ENCODE data around the gene PDE4A.

PDE4A gene

GRCh38 chr19:10431254-10431942, 11.1 kb downstream of the PDE4A start:
- peaks cover 28% of the 10 kb centered on the region for H3K4me1 ChIP-seq (ENCODE audit: insufficient read depth, insufficient read length)
- H3K9ac ChIP-seq (ENCODE audit: insufficient read length, low read depth) = no peak overlapping the region
- TF ChIP-seq SUZ12 (IDR thresholded peaks at IDR 0.05; ENCODE audit: extremely low read depth, insufficient read depth, insufficient read length) (no peak), YY1 (IDR thresholded peaks at IDR 0.05; ENCODE audit: insufficient read depth, insufficient read length) (no peak), ZNF274 (IDR thresholded peaks at IDR 0.05; ENCODE audit: low read depth, low read length) (no peak)
- DNase-seq (ENCODE audit: low read depth, low spot score) = no peak
- H3K4me3 ChIP-seq (ENCODE audit: insufficient read length, low read depth) = peak overlapping the region; percentile 27
- H3K36me3 ChIP-seq (ENCODE audit: insufficient read depth, insufficient read length, low read length) = no peaks in the 10 kb centered on the region
- H3K9me3 ChIP-seq (ENCODE audit: insufficient read depth, low read length) = no peaks in the 10 kb centered on the region
- peaks cover 44% of the 10 kb centered on the region for H3K27me3 ChIP-seq (ENCODE audit: insufficient read depth, insufficient read length)

GRCh38 chr19:10431943-10432735, 11.8 kb downstream of the PDE4A start:
- Histone ChIP-seq H3K4me3 (ENCODE audit: insufficient read length, low read depth) (peak overlapping the region; percentile 34), H3K9ac (ENCODE audit: insufficient read length, low read depth) (peak overlapping the region; percentile 59), H3K9me3 (ENCODE audit: insufficient read depth, low read length) (no peaks in the 10 kb centered on the region), H3K4me1 (ENCODE audit: insufficient read depth, insufficient read length) (peaks cover 28% of the 10 kb centered on the region), H3K27me3 (ENCODE audit: insufficient read depth, insufficient read length) (peaks cover 43% of the 10 kb centered on the region), H3K36me3 (ENCODE audit: insufficient read depth, insufficient read length, low read length) (no peaks in the 10 kb centered on the region)
- no peak for TF ChIP-seq YY1 (IDR thresholded peaks at IDR 0.05; ENCODE audit: insufficient read depth, insufficient read length)
- TF ChIP-seq SUZ12 (IDR thresholded peaks at IDR 0.05; ENCODE audit: extremely low read depth, insufficient read depth, insufficient read length) = no peak
- TF ChIP-seq ZNF274 (IDR thresholded peaks at IDR 0.05; ENCODE audit: low read depth, low read length) = no peak
- no peak for DNase-seq (ENCODE audit: low read depth, low spot score)

DNA sequence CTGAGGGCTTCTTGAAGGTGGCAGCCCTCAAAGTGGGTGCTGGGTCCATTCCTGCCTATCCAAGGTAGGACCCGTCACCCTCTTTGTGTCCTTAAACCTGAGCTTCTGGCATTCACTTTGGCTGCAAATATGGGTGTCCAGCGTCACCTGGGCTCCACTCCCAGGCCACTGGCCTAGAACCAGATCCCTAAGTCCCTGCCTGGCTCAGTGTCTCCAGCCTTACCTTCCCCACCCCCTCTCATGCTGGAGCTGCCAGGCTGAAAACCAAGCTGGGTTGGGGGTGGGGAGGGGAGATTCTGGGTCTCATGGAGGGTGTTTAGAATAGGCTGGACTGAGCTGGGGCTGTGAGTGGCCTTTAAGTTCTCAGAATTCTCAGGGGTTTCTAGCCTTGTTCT, 12.4 kb downstream of the PDE4A start:
- no peak for DNase-seq (ENCODE audit: low read depth, low spot score)
- Histone ChIP-seq H3K4me3 (ENCODE audit: insufficient read length, low read depth) (peak overlapping the region; percentile 34), H3K27me3 (ENCODE audit: insufficient read depth, insufficient read length) (peaks cover 37% of the 10 kb centered on the region)

DNA sequence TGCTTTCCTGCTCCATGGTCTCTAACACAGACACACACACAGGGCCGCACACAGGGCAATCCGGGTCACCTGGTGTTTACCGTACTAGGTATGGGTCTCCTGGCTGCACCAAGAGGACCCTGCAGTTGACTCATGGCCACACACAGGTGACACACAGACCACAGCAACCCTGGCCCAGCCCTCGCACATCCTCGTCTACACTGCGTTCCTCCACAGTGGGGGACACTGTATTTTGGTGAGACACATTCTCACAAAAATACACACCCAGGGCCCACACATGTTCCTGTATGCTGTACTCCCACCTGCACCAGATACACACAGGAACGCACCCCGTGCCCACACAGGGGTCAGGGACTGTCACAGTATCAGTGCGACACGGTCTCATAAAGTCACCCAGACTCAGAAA, 12.8 kb downstream of the PDE4A start:
- Histone ChIP-seq H3K9me3 (ENCODE audit: insufficient read depth, low read length) (no peaks in the 10 kb centered on the region), H3K4me3 (ENCODE audit: insufficient read length, low read depth) (no peak overlapping the region)

More for the DNA sequence above, 12.4 kb downstream of the PDE4A start:
- Histone ChIP-seq H3K36me3 (ENCODE audit: insufficient read depth, insufficient read length, low read length) (no peaks in the 10 kb centered on the region), H3K9ac (ENCODE audit: insufficient read length, low read depth) (peak overlapping the region; percentile 59), H3K9me3 (ENCODE audit: insufficient read depth, low read length) (no peaks in the 10 kb centered on the region), H3K4me1 (ENCODE audit: insufficient read depth, insufficient read length) (peaks cover 28% of the 10 kb centered on the region)
- no peak for TF ChIP-seq ZNF274 (IDR thresholded peaks at IDR 0.05; ENCODE audit: low read depth, low read length)
- no peak for TF ChIP-seq YY1 (IDR thresholded peaks at IDR 0.05; ENCODE audit: insufficient read depth, insufficient read length)
- no peak for TF ChIP-seq SUZ12 (IDR thresholded peaks at IDR 0.05; ENCODE audit: extremely low read depth, insufficient read depth, insufficient read length)

GRCh38 chr19:10439588-10439987, 19.2 kb downstream of the PDE4A start:
- no peak overlapping the region for H3K9ac ChIP-seq (ENCODE audit: insufficient read length, low read depth)
- no peak overlapping the region for H3K4me3 ChIP-seq (ENCODE audit: insufficient read length, low read depth)
- H3K9me3 ChIP-seq (ENCODE audit: insufficient read depth, low read length) = no peaks in the 10 kb centered on the region
- no peaks in the 10 kb centered on the region for H3K27me3 ChIP-seq (ENCODE audit: insufficient read depth, insufficient read length)
- peaks cover 7% of the 10 kb centered on the region for H3K4me1 ChIP-seq (ENCODE audit: insufficient read depth, insufficient read length)
- H3K36me3 ChIP-seq (ENCODE audit: insufficient read depth, insufficient read length, low read length) = peaks cover 5% of the 10 kb centered on the region
- TF ChIP-seq ZNF274 (IDR thresholded peaks at IDR 0.05; ENCODE audit: low read depth, low read length) = no peak
- TF ChIP-seq SUZ12 (IDR thresholded peaks at IDR 0.05; ENCODE audit: extremely low read depth, insufficient read depth, insufficient read length) = no peak
- no peak for TF ChIP-seq YY1 (IDR thresholded peaks at IDR 0.05; ENCODE audit: insufficient read depth, insufficient read length)
- DNase-seq (ENCODE audit: low read depth, low spot score) = no peak

More for the DNA sequence above, 12.8 kb downstream of the PDE4A start:
- peaks cover 28% of the 10 kb centered on the region for H3K4me1 ChIP-seq (ENCODE audit: insufficient read depth, insufficient read length)
- TF ChIP-seq SUZ12 (IDR thresholded peaks at IDR 0.05; ENCODE audit: extremely low read depth, insufficient read depth, insufficient read length) = no peak
- TF ChIP-seq ZNF274 (IDR thresholded peaks at IDR 0.05; ENCODE audit: low read depth, low read length) = no peak
- no peak for TF ChIP-seq YY1 (IDR thresholded peaks at IDR 0.05; ENCODE audit: insufficient read depth, insufficient read length)
- no peak for DNase-seq (ENCODE audit: low read depth, low spot score)
- peaks cover 35% of the 10 kb centered on the region for H3K27me3 ChIP-seq (ENCODE audit: insufficient read depth, insufficient read length)
- no peaks in the 10 kb centered on the region for H3K36me3 ChIP-seq (ENCODE audit: insufficient read depth, insufficient read length, low read length)
- H3K9ac ChIP-seq (ENCODE audit: insufficient read length, low read depth) = no peak overlapping the region

- Histone ChIP-seq H3K4me3 (ENCODE audit: insufficient read length, low read depth) (no peak overlapping the region), H3K36me3 (ENCODE audit: insufficient read depth, insufficient read length, low read length) (peaks cover 8% of the 10 kb centered on the region), H3K27me3 (ENCODE audit: insufficient read depth, insufficient read length) (no peaks in the 10 kb centered on the region), H3K9ac (ENCODE audit: insufficient read length, low read depth) (no peak overlapping the region), H3K4me1 (ENCODE audit: insufficient read depth, insufficient read length) (peaks cover 4% of the 10 kb centered on the region), H3K9me3 (ENCODE audit: insufficient read depth, low read length) (no peaks in the 10 kb centered on the region)
- no peak for TF ChIP-seq YY1 (IDR thresholded peaks at IDR 0.05; ENCODE audit: insufficient read depth, insufficient read length)
- TF ChIP-seq SUZ12 (IDR thresholded peaks at IDR 0.05; ENCODE audit: extremely low read depth, insufficient read depth, insufficient read length) = no peak
- no peak for TF ChIP-seq ZNF274 (IDR thresholded peaks at IDR 0.05; ENCODE audit: low read depth, low read length)
- DNase-seq (ENCODE audit: low read depth, low spot score) = no peak
These were observed 22.4 kb downstream of the PDE4A start for GRCh38 chr19:10442698-10443097.

DNA sequence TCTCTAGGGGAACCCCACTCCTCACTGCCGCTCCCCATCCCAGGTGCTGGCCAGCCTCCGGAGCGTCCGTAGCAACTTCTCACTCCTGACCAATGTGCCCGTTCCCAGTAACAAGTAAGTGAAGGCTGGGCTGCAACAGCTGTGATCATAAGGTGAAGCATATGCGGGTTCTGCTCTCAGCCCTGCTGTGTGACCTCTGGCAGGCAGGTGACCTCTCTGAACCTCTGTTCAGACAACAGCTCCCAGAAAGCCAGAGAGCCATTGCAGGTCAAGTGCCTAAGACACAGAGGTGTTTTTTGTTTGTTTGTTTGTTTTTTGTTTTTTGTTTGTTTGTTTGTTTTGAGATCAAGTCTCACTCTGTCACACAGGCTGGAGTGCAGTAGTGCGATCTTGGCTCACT, 28.7 kb downstream of the PDE4A start:
- H3K9me3 ChIP-seq (ENCODE audit: insufficient read depth, low read length) = no peaks in the 10 kb centered on the region
- no peaks in the 10 kb centered on the region for H3K27me3 ChIP-seq (ENCODE audit: insufficient read depth, insufficient read length)
- peaks cover 14% of the 10 kb centered on the region for H3K36me3 ChIP-seq (ENCODE audit: insufficient read depth, insufficient read length, low read length)
- peaks cover 8% of the 10 kb centered on the region for H3K4me1 ChIP-seq (ENCODE audit: insufficient read depth, insufficient read length)
- H3K9ac ChIP-seq (ENCODE audit: insufficient read length, low read depth) = no peak overlapping the region
- no peak overlapping the region for H3K4me3 ChIP-seq (ENCODE audit: insufficient read length, low read depth)
- DNase-seq (ENCODE audit: low read depth, low spot score) = no peak
- TF ChIP-seq ZNF274 (IDR thresholded peaks at IDR 0.05; ENCODE audit: low read depth, low read length) (no peak), YY1 (IDR thresholded peaks at IDR 0.05; ENCODE audit: insufficient read depth, insufficient read length) (no peak), SUZ12 (IDR thresholded peaks at IDR 0.05; ENCODE audit: extremely low read depth, insufficient read depth, insufficient read length) (no peak)

Data from NT2/D1 (cell line).